Stimulated activated memory B cell treated with anti-CD40 and anti-IgM and Interleukin-4, amounts not matched to agents 10 μg/mL and 1 μg/mL and 100 μg/mL, for 72 hours (primary cell): ENCODE results near the gene C11orf97.
A peak's percentile ranks its signal among the peaks of the same experiment; 100 is the strongest.
"Not testable (repeated sequence)": the region's sequence is repeated elsewhere in the genome, so short reads cannot be mapped to it uniquely, and the experiment has no call there.

Source experiments
- ATAC-seq: fragments of 150-1000 bp; cut with Tn5 transposase; 2 replicates; pipeline ENCODE4 v1.10.0; 2021
- H3K27ac Mint-ChIP-seq: one replicate; pipeline ENCODE4 v1.8.0; 2022; ENCODE audit warnings: mild to moderate bottlenecking, mixed read lengths
- H3K27me3 Mint-ChIP-seq: one replicate; pipeline ENCODE4 v1.8.0; 2022; ENCODE audit warnings: mixed read lengths
- H3K36me3 Mint-ChIP-seq: one replicate; pipeline ENCODE4 v1.8.0; 2022; ENCODE audit warnings: mixed read lengths
- H3K4me1 Mint-ChIP-seq: one replicate; pipeline ENCODE4 v1.8.0; 2022; ENCODE audit warnings: mixed read lengths
- H3K4me3 Mint-ChIP-seq: one replicate; pipeline ENCODE4 v1.8.0; 2022; ENCODE audit warnings: mild to moderate bottlenecking, moderate library complexity, mixed read lengths
- H3K9me3 Mint-ChIP-seq: one replicate; pipeline ENCODE4 v1.8.0; 2022; ENCODE audit warnings: mixed read lengths

C11orf97 gene, protein sequence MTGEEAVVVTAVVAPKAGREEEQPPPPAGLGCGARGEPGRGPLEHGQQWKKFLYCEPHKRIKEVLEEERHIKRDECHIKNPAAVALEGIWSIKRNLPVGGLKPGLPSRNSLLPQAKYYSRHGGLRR

DNA sequence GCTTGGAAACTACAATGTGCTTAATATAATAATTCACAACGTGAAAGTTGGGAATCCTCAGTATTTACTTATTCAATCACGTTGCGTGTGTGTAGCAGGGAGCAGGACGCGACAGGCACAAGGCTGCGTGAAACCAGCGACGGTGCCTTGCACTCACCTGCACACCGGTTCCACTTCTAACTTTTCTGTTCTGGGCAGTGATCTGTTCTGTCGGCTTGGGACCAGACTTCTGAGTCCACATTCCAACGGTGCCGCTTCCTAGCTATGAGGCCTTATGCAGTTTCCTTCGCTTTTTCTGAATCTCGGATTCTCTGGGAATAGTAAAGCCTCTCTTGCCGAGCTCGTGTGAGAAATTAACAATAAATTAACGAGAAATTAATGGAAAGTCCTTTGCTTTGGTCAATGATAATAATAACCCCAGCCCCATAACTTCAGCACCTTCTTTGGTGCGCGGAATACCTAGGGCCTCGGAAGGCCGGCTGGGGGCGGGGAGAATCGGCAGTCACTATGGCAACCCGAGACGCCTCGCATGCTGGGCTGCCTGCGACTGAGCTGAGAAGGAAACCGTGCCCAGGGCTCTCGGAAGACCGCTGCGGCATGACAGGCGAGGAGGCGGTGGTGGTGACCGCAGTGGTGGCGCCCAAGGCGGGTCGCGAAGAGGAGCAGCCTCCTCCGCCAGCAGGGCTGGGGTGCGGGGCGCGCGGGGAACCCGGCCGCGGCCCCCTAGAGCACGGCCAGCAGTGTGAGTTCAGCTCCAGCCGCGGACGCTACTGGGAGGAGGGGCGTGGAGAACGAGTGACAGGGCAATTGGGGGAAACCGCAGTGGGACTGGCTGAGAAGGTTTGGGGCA lies at the start of gene C11orf97:
TSS of gene C11orf97 (plus strand) at position 530 of the 850 bp plus-strand sequence. CDS start at position 598, 68 bp downstream.
- H3K27ac Mint-ChIP-seq, result no peak within 1 kb of the TSS
- H3K4me1 Mint-ChIP-seq, result peaks cover 11% of the 10 kb centered on the region
- no peaks in the 10 kb centered on the region for H3K36me3 Mint-ChIP-seq
- no peaks in the 10 kb centered on the region for H3K9me3 Mint-ChIP-seq
- peaks cover 38% of the 10 kb centered on the region for H3K27me3 Mint-ChIP-seq
- H3K4me3 Mint-ChIP-seq, result peak within 1 kb of the TSS; percentile 80
- ATAC-seq, result peak; percentile 80

DNA sequence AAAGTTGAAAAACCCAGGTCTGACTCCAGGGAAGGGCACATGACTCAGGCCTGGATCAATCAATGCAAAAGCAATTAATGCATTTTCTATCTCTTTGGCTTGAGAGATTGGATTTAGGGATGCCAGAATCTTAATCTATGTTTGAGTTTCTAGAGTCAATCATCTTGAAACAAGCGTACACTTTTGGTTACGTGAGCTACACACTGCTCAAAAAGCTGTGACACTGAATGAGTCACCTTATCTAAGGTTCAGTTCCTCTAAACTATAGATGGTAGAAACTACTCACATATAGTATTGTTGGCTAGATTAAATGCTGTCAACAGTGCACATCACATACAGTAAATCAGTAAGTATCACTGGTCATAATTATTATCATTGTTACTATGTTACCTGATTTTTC lies 42.8 kb upstream of the C11orf97 start:
- H3K36me3 Mint-ChIP-seq, result peaks cover 77% of the 10 kb centered on the region
- H3K27me3 Mint-ChIP-seq, result no peaks in the 10 kb centered on the region
- peaks cover 25% of the 10 kb centered on the region for H3K4me1 Mint-ChIP-seq
- H3K27ac Mint-ChIP-seq, result peak overlapping the region; percentile 51
- H3K9me3 Mint-ChIP-seq, result no peaks in the 10 kb centered on the region
- H3K4me3 Mint-ChIP-seq, result no peak overlapping the region
- ATAC-seq, result peak; percentile 90

DNA sequence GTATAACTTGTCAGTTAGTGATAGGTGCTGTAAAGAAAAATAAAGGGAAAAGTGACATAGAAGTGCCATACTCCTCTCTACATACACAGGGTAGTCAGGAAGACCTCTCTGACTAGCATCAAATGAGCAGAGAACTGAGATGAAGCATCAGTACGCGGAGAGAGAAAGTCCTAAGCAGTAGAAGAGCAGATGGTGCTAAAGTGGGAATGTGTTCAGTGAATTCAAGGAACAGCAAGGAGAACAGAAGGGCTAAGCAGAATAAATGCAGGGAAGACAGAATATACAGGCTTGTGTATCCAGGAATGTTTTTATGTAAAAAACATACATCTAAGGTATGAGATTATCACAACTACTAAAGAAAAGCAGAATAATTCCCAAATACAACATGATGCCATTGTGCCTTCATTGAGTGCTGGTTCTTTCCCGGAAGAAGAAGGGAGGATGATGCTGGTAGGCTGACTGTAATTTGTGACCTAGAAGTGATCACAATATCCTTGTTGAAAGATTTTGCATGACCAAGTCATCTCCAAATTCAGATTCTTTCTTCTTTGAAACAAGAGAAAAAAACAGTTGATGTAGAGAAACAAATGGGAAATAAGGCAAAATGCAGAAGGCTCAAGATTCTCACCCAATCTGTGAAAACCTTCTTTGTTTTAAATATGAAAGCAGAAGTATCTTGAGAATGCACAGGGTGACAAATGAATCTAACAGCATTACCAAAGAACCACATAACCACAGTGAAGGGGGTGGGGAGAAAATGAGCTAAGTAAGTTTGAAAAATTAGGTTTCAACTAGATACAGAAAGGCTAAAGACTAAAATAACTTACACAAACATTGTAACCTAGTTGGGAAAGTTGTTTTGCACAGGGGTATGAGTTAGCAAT lies 39.1 kb upstream of the C11orf97 start:
- Mint-ChIP-seq H3K4me1 (peaks cover 31% of the 10 kb centered on the region), H3K27me3 (no peaks in the 10 kb centered on the region), H3K9me3 (no peaks in the 10 kb centered on the region), H3K36me3 (peaks cover 63% of the 10 kb centered on the region), H3K4me3 (no peak overlapping the region), H3K27ac (peak overlapping the region; percentile 42)
- ATAC-seq, result peak; percentile 79

DNA sequence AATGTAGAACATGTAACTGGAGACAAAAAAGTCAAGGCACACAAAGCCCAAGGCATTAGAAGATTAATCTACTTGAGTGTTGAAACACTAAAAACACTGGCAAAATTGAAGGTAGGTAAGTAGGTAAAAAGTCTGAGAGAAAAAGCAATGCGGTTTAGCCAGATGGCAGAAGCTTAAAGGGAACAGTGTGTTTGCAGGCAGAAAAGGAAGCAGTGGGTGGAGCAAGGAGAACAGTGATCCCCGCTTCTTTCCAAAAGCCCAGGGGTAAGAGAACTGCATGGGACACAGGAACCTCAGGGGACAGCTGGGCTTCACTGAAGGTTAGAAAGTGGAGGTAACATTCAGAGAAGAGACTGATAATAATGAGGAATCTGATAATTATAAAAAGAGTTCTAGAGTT lies 34.6 kb upstream of the C11orf97 start:
- H3K27me3 Mint-ChIP-seq, result no peaks in the 10 kb centered on the region
- ATAC-seq, result no peak
- no peak overlapping the region for H3K27ac Mint-ChIP-seq
- no peaks in the 10 kb centered on the region for H3K9me3 Mint-ChIP-seq
- no peak overlapping the region for H3K4me3 Mint-ChIP-seq
- H3K4me1 Mint-ChIP-seq, result peaks cover 20% of the 10 kb centered on the region
- peaks cover 66% of the 10 kb centered on the region for H3K36me3 Mint-ChIP-seq

DNA sequence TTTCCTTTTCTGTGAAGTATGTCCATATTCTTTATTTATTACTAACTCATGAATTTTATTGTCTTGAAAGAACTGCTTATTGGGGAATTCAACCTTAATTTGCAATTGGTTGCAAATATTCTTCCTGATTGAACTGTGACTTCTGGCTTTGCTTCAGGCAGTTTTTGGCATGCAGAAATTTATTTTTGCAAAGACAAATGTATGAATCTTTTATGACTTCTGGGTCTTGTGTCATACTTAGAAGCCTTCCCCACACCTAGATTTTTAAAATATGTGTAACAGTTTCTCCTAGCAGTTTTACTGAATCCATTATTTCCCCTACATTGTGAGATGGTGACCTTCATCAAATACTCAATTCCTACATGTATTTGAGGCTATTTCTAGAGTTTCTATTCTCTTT lies 30.9 kb upstream of the C11orf97 start:
- no peak overlapping the region for H3K4me3 Mint-ChIP-seq
- H3K36me3 Mint-ChIP-seq, result peaks cover 60% of the 10 kb centered on the region
- no peaks in the 10 kb centered on the region for H3K27me3 Mint-ChIP-seq
- no peaks in the 10 kb centered on the region for H3K9me3 Mint-ChIP-seq
- no peak overlapping the region for H3K27ac Mint-ChIP-seq
- no peak for ATAC-seq
- peaks cover 6% of the 10 kb centered on the region for H3K4me1 Mint-ChIP-seq

DNA sequence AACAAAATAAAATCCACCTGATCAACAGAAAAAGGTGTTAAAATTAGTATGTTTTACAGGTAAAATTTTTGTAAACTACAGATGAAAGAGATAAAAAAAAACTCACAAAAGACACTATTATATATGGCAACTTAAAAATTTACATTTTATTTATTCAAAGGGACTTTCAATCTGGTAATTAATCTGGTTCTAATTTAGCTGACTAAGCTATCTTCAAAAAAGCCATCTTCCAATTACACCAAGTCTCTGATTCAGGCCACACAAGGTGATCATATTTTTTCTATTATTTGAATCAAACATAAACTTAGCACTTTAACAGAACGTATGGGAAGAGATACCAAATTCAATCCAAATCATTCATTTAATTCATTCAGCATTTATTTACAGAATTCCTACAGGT lies 26.2 kb upstream of the C11orf97 start:
- peaks cover 13% of the 10 kb centered on the region for H3K4me1 Mint-ChIP-seq
- no peak for ATAC-seq
- H3K4me3 Mint-ChIP-seq, result no peak overlapping the region
- no peaks in the 10 kb centered on the region for H3K9me3 Mint-ChIP-seq
- H3K27me3 Mint-ChIP-seq, result no peaks in the 10 kb centered on the region
- peaks cover 73% of the 10 kb centered on the region for H3K36me3 Mint-ChIP-seq
- no peak overlapping the region for H3K27ac Mint-ChIP-seq

DNA sequence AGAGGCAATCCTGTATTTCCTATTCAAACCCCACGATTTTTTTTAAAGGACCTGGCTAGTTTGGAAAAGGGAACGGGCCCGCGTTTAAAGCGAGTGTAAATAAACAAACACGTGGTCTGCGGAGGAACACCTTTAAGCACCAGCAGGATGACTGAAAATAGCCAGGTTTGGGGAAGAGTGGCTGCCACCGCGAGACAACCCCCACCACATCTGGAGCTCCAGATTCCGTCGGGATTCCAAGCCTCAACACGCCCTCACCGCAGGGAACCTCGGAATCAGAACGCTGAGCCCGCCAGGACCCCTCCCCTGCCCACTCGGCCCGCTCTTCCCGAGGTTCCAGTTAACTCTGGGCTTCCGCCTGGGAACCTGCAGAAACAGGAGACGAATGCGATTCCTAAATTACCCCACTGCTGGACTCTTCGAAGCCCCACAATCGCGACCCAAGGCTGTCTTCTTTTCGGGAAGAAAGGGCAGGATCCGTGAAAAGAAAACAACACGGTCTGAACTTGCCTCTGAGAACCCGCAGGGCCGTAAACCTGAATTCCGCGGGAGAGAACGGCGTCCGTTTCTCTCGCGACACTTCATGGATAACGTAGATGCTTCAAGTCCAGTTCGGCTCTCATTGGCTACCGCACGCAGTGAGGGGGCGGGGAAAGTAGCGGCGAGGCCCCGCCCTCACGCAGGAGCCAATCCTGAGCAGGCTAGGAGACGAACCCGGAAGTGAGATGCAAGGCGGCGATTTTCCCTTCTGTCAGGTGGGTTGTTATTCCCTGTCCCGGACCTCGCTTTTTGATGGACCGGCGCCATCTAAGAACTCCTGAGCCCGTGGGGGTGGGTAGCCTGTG lies 18.8 kb upstream of the C11orf97 start, which contains the start of the genes ANKRD49 and MRE11:
TSS of gene ANKRD49 (plus strand) at position 704 of the 845 bp plus-strand sequence. CDS start 2,710 bp downstream, outside the sequence.
TSS of gene MRE11 (minus strand) at position 564 of the 845 bp plus-strand sequence. CDS start 1,043 bp downstream, outside the sequence.
- ATAC-seq, result peak; percentile 100
- Mint-ChIP-seq H3K9me3 (no peaks in the 10 kb centered on the region), H3K27ac (peak within 1 kb of the TSS; percentile 95)

DNA sequence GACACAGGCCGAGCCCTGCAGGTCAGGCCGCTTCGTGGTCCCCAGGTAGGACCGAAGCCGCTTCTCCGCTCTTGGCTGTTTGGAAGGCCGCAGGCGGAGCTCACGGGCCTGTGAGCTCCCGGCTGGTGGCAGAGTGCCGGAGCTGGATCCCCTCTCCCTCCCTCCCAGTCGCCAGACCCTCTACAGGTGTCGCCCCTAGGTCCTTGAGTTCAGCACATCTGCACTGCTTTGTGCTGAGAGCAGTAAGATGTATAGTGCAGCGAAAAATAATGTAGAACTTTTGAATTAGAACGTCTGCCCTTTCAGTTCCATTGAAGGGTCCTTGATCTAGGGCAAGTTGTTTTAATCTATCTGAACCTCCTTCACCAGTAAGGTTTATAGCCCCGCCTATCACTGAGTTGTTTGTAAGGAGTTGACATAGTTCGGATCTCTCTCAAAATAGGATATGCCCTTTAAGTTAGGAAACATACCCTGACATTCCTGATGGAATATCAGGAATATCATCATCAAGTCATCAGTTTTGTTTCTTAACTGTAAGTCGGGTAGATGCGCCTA lies 18.1 kb upstream of the C11orf97 start:
- Mint-ChIP-seq H3K9me3 (no peaks in the 10 kb centered on the region), H3K27ac (peak overlapping the region; percentile 95), H3K27me3 (no peaks in the 10 kb centered on the region), H3K36me3 (peaks cover 23% of the 10 kb centered on the region), H3K4me3 (peak overlapping the region; percentile 87), H3K4me1 (peaks cover 37% of the 10 kb centered on the region)
- ATAC-seq, result peak; percentile 77

More for the DNA sequence above, 18.8 kb upstream of the C11orf97 start, which contains the start of the genes ANKRD49 and MRE11:
- Mint-ChIP-seq H3K4me1 (peaks cover 37% of the 10 kb centered on the region), H3K36me3 (peaks cover 27% of the 10 kb centered on the region), H3K27me3 (no peaks in the 10 kb centered on the region), H3K4me3 (peak within 1 kb of the TSS; percentile 87)

DNA sequence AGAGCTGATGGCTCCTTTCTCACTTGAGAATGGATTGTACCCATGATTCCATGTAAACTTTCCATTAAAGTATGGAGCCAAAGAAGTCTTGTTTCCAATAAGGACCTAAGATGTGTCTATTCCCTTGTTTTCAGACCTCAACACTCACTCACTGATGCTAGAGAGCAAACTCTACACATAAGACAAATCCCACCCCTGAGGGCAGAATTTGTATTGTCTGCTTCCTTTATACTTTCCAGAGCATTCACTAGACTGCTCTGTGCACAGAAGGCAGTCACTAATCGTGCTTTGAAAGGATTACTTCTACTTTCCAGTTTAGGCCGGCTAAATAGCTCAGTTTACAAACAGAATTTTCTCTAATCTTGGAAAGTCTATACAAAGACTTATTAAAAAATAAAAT lies 12.1 kb upstream of the C11orf97 start:
- H3K27ac Mint-ChIP-seq, result no peak overlapping the region
- H3K36me3 Mint-ChIP-seq, result peaks cover 24% of the 10 kb centered on the region
- ATAC-seq, result no peak
- H3K9me3 Mint-ChIP-seq, result no peaks in the 10 kb centered on the region
- no peak overlapping the region for H3K4me3 Mint-ChIP-seq
- H3K27me3 Mint-ChIP-seq, result no peaks in the 10 kb centered on the region
- peaks cover 8% of the 10 kb centered on the region for H3K4me1 Mint-ChIP-seq

DNA sequence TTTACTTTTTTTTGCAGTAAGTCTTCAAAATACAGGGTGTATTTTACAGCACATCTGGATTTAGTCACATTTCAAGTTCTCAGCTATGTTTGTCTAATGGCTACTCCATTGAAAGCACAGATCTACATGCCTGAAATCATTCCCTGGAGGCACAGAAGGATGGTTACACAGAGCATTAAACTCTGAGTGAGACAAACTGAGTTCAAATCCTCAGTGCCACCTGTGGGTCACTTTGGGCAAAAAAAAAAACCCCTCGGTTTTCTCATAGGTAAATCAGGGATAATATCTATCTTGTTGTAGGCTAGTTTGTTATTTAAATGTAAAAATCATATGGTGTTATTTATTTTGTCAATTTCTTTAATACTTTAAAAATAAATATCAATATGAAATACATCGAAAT lies 10.7 kb upstream of the C11orf97 start:
- no peak for ATAC-seq
- Mint-ChIP-seq H3K27me3 (no peaks in the 10 kb centered on the region), H3K36me3 (peaks cover 22% of the 10 kb centered on the region), H3K4me1 (peaks cover 4% of the 10 kb centered on the region), H3K4me3 (no peak overlapping the region), H3K27ac (no peak overlapping the region), H3K9me3 (no peaks in the 10 kb centered on the region)

DNA sequence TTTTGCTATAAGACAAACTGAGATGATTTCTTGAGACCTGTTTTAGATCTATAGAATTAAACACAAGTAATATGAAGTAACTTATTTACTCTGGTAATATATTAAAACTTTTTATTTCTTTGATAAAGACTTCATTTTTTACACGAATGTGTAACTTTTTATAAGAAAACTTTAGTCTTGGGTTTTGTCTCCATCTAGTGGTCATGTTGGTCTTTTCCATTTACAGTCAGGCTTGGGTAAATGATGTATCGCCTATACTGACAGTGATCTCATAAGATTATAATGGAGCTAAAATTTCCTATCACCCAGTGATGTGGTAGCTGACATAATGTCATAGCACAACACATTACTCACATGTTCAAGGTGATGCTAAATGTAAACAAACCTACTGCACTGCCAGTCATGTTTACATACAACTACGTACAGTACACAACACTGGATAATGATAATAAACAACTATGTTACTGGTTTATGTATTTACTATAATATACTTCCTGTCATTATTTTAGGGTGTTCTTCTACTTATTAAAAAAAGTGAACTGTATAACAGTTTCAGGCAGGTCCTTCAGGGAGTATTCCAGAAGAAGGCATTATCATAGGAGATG lies 7.5 kb upstream of the C11orf97 start:
- no peaks in the 10 kb centered on the region for H3K27me3 Mint-ChIP-seq
- no peaks in the 10 kb centered on the region for H3K9me3 Mint-ChIP-seq
- ATAC-seq, result no peak
- H3K27ac Mint-ChIP-seq, result no peak overlapping the region
- H3K36me3 Mint-ChIP-seq, result peaks cover 8% of the 10 kb centered on the region
- H3K4me3 Mint-ChIP-seq, result no peak overlapping the region
- H3K4me1 Mint-ChIP-seq, result no peaks in the 10 kb centered on the region

DNA sequence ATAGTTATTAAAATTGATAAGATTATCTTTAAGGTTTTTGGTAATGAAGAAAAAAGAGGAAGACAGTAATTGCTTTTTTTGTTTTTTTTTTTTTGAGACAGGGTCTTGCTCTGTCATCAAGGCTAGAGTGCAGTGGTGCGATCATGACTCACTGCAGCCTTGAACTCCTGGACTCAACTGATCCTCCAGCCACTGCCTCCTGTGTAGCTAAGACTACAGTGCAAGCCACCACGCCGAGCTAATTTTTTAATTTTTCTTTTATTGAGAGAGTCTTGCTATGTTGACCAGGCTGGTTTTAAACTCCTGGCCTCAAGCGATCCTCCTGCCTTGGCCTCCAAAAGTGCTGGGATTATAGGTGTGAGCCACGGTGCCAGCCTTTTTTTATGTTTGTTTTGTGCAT lies 5.7 kb upstream of the C11orf97 start:
- peaks cover 13% of the 10 kb centered on the region for H3K27me3 Mint-ChIP-seq
- not testable (repeated sequence) for H3K4me3 Mint-ChIP-seq, H3K36me3 Mint-ChIP-seq

DNA sequence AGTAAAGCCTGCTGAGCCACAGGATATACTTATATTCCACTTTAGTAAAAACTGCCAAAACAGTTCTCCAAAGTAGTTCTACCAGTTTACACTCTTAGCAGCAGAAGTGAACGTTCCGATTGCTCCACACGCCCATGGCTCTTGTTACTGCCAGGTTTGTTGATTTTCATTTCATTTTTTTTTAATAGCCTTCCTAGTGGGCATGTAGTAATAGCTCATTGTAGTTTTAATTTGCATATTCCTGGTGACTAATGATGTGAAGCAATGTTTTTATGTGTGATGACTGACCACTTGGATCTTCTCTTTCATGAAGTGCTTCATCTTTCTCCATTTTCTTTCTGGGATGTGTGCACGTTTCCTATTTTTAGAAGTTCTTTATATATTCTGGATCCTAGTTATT lies 4.8 kb upstream of the C11orf97 start:
- no peaks in the 10 kb centered on the region for H3K9me3 Mint-ChIP-seq
- no peak overlapping the region for H3K4me3 Mint-ChIP-seq
- ATAC-seq, result no peak
- peaks cover 7% of the 10 kb centered on the region for H3K4me1 Mint-ChIP-seq
- H3K27ac Mint-ChIP-seq, result no peak overlapping the region
- H3K36me3 Mint-ChIP-seq, result no peaks in the 10 kb centered on the region
- peaks cover 23% of the 10 kb centered on the region for H3K27me3 Mint-ChIP-seq

More for the DNA sequence above, 5.7 kb upstream of the C11orf97 start:
- H3K9me3 Mint-ChIP-seq, H3K4me1 Mint-ChIP-seq, H3K27ac Mint-ChIP-seq, ATAC-seq: not testable (repeated sequence)

DNA sequence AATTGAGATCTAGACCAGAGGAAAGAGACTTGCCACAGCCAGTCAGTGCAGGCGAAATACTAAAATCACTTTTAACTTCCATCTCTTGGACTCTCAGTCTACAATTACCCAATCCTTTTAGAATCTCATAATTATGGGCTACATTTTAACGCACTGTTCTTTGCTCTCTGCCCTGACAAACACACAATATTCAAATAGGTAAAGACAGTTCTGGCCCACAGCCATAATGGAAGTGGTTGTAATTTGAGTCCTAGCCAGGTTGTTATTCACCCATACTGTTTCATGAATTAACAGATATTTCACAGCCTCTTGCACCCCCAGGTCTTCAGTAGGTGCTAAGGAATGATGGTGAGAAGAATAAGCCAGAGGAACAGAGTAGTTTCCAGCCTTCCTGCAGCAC lies 830 bp downstream of the C11orf97 start:
- Mint-ChIP-seq H3K27ac (no peak overlapping the region), H3K36me3 (no peaks in the 10 kb centered on the region), H3K4me3 (no peak overlapping the region), H3K4me1 (peaks cover 11% of the 10 kb centered on the region), H3K27me3 (peaks cover 38% of the 10 kb centered on the region), H3K9me3 (no peaks in the 10 kb centered on the region)
- no peak for ATAC-seq
